ENCODE results near the gene ZNF385C. TPM values are rescaled to one million over a fixed set of nuclear protein-coding genes. Genes with fewer than 3 reads are reported as not detected.

Gene ZNF385C
- total and polyA plus RNA-seq, 2 of the 13 experiments (the other 11 are each of a cell fraction or from before 2014, with no cell fraction given), result 2.3 to 6.1 TPM

GRCh38 chr17:42120770-42121769 is 22.8 kb upstream of the ZNF385C start, which contains the start of gene KAT2A (continued):
- peak; percentile 14; the same call in 1 of the 2 replicates for TF ChIP-seq RARA (CRISPR knock-in tag; IDR thresholded peaks at IDR 0.05)
- peak; percentile 99 for TF ChIP-seq THAP11 (CRISPR knock-in tag; IDR thresholded peaks at IDR 0.05)
- TF ChIP-seq ZNF280D (CRISPR knock-in tag; IDR thresholded peaks at IDR 0.05), result 0 out of 2 replicates have a peak, but pooled peaks have one; percentile 41
- peak; percentile 29; the same call in 1 of the 2 replicates for TF ChIP-seq ZBTB44 (CRISPR knock-in tag; IDR thresholded peaks at IDR 0.05)
- TF ChIP-seq ZNF260 (CRISPR knock-in tag; IDR thresholded peaks at IDR 0.05; ENCODE audit: borderline replicate concordance, low read depth), result no peak
- peak; percentile 61; the same call in 1 of the 2 replicates for TF ChIP-seq ZNF274 (CRISPR knock-in tag; IDR thresholded peaks at IDR 0.05)
- peak; percentile 68; the same call in 1 of the 2 replicates for TF ChIP-seq NR0B2 (CRISPR knock-in tag; IDR thresholded peaks at IDR 0.05)
- peak; percentile 49; the same call in 1 of the 2 replicates for TF ChIP-seq SALL2 (CRISPR knock-in tag; IDR thresholded peaks at IDR 0.05)
- TF ChIP-seq HMGXB4 (CRISPR knock-in tag; IDR thresholded peaks at IDR 0.05; ENCODE audit: borderline replicate concordance in 1 of 2, low read depth in 1 of 2), result peak; percentile 44 to 59; a peak in 3 of 4 replicates
- TF ChIP-seq PRDM15 (CRISPR knock-in tag; IDR thresholded peaks at IDR 0.05), result no peak
- TF ChIP-seq MLX (CRISPR knock-in tag; IDR thresholded peaks at IDR 0.05), result no peak
- no peak for TF ChIP-seq TP53 (CRISPR knock-in tag; conservative IDR thresholded peaks at IDR 0.05)
- no peak for TF ChIP-seq ZNF230 (CRISPR knock-in tag; IDR thresholded peaks at IDR 0.05)
